H1 (cell line): ENCODE measurements around the gene MAP4K4. TPM values are rescaled to one million over a fixed set of nuclear protein-coding genes. Genes with fewer than 3 reads are reported as not detected.
A peak's percentile ranks its signal among the peaks of the same experiment; 100 is the strongest.

Experiments
- CTCF ChIA-PET: fragments of 300-600 bp; sonication (Branson Sonifier 250); formaldehyde crosslinking; loops from one replicate; lab custom pipeline; 2021; ENCODE audit not compliant: partially characterized antibody; lab: Charles Lee
- POLR2A ChIA-PET: fragments of 300-600 bp; sonication (Branson Sonifier 250); formaldehyde crosslinking; loops from one replicate; lab custom pipeline; 2021; ENCODE audit warnings: inconsistent platforms; ENCODE audit not compliant: partially characterized antibody; lab: Charles Lee
- DNase-seq, 2 experiments: peaks; one replicate each; pipeline versions ENCODE4 v3.0.0 to v3.0.0-alpha.2; 2010 to 2022; ENCODE audit warnings: low spot score in 2 of 2, low read depth in 1 of 2, mixed read lengths in 1 of 2
- FAIRE-seq: peaks from 2 replicates; lab custom pipeline; 2011; peaks lifted over from hg19 to GRCh38; lab: Jason Lieb, UNC
- H2AFZ ChIP-seq: 2 replicates; pipeline ENCODE4 v1.8.1; 2012; ENCODE audit warnings: low read length, inconsistent platforms
- H2AK5ac ChIP-seq: 2 replicates; pipeline ENCODE4 v1.6.1; 2013; ENCODE audit warnings: low read depth, low read length
- H2BK120ac ChIP-seq: replicated peaks from 2 replicates; pipeline ENCODE3; 2013; ENCODE audit warnings: low read depth, low read length, inconsistent platforms
- H2BK12ac ChIP-seq: 2 replicates; pipeline ENCODE4 v1.6.1; 2013; ENCODE audit warnings: low read depth, low read length
- H2BK15ac ChIP-seq: 2 replicates; pipeline ENCODE4 v1.6.1; 2013; ENCODE audit warnings: low read length
- H2BK20ac ChIP-seq: 2 replicates; pipeline ENCODE4 v1.6.1; 2013; ENCODE audit warnings: low read length
- H2BK5ac ChIP-seq: 2 replicates; pipeline ENCODE4 v1.6.1; 2013; ENCODE audit warnings: low read depth, low read length
- H3K14ac ChIP-seq: 2 replicates; pipeline ENCODE4 v1.6.1; 2013; ENCODE audit warnings: inconsistent platforms; ENCODE audit not compliant: insufficient read length
- H3K18ac ChIP-seq: 2 replicates; pipeline ENCODE4 v1.6.1; 2013; ENCODE audit warnings: low read length; ENCODE audit errors: extremely low read depth
- H3K23ac ChIP-seq: 2 replicates; pipeline ENCODE4 v1.6.1; 2013; ENCODE audit warnings: inconsistent platforms; ENCODE audit not compliant: insufficient read length
- H3K23me2 ChIP-seq: 2 replicates; pipeline ENCODE4 v1.6.1; 2013; ENCODE audit warnings: low read depth, low read length
- H3K27ac ChIP-seq: 2 replicates; pipeline ENCODE4 v1.6.1; 2011; ENCODE audit warnings: low read depth, low read length, inconsistent platforms
- H3K27me3 ChIP-seq, 4 experiments: replicated peaks in 1 of 4; 1 replicate in 1 of 4; 2 replicates in 3 of 4; pipeline versions ENCODE4 v1.6.1 to v1.8.1; 2011 to 2013; ENCODE audit warnings: low read length in 3 of 4, mild to moderate bottlenecking in 3 of 4, inconsistent platforms in 2 of 4, mixed read lengths in 2 of 4, moderate library complexity in 1 of 4; ENCODE audit not compliant: control insufficient read depth in 3 of 4, insufficient read depth in 3 of 4; ENCODE audit errors: extremely low read depth in 1 of 4
- H3K36me3 ChIP-seq, 4 experiments: 2 replicates each; pipeline versions ENCODE4 v1.6.1 to v1.8.1; 2011 to 2013; ENCODE audit warnings: mild to moderate bottlenecking in 4 of 4, low read length in 3 of 4, moderate library complexity in 2 of 4, control low read depth in 1 of 4, inconsistent platforms in 1 of 4; ENCODE audit not compliant: insufficient read depth in 4 of 4, control insufficient read depth in 2 of 4
- H3K4ac ChIP-seq: replicated peaks from 2 replicates; pipeline ENCODE3; 2013; ENCODE audit warnings: low read length, low read depth, mixed read lengths, inconsistent platforms; ENCODE audit not compliant: insufficient read length
- H3K4me1 ChIP-seq, 4 experiments: replicated peaks in 1 of 4; 1 replicate in 1 of 4; 2 replicates in 3 of 4; pipeline versions ENCODE4 v1.6.1 to v1.8.1; 2011 to 2013; ENCODE audit warnings: low read length in 3 of 4, inconsistent platforms in 2 of 4, mixed read lengths in 1 of 4; ENCODE audit not compliant: insufficient read depth in 4 of 4, control insufficient read depth in 3 of 4
- H3K4me2 ChIP-seq, 2 experiments: 2 replicates each; pipeline versions ENCODE4 v1.6.1 to v1.8.1; 2011 to 2013; ENCODE audit warnings: low read depth in 2 of 2, low read length in 2 of 2, control low read depth in 1 of 2, inconsistent platforms in 1 of 2, mild to moderate bottlenecking in 1 of 2; ENCODE audit not compliant: insufficient read depth in 1 of 2
- H3K4me3 ChIP-seq, 4 experiments: fragments of 200-600, 300-600 bp in 1 of 4; sonication (generic), shearing (Covaris generic), sonication (Bioruptor Twin) in 1 of 4; 2 replicates each; pipeline versions ENCODE4 v1.5.1 to v1.8.1; 2011 to 2016; ENCODE audit warnings: low read length in 4 of 4, low read depth in 3 of 4, control low read depth in 2 of 4, inconsistent platforms in 2 of 4, mild to moderate bottlenecking in 2 of 4, mixed read lengths in 1 of 4, moderate library complexity in 1 of 4; ENCODE audit not compliant: insufficient read depth in 2 of 4; ENCODE audit errors: extremely low read depth in 1 of 4
- H3K56ac ChIP-seq: replicated peaks from 2 replicates; pipeline ENCODE3; 2013; ENCODE audit warnings: low read depth, mild to moderate bottlenecking, mixed read lengths, low read length, inconsistent platforms; ENCODE audit not compliant: insufficient read length
- H3K79me1 ChIP-seq: 2 replicates; pipeline ENCODE4 v1.6.1; 2013; ENCODE audit warnings: low read depth, low read length, control low read depth
- H3K79me2 ChIP-seq, 2 experiments: 2 replicates each; pipeline versions ENCODE4 v1.6.1 to v1.8.1; 2012 to 2013; ENCODE audit warnings: low read length in 2 of 2, mild to moderate bottlenecking in 2 of 2, inconsistent platforms in 1 of 2; ENCODE audit not compliant: insufficient read depth in 2 of 2, control insufficient read depth in 1 of 2
- H3K9ac ChIP-seq, 4 experiments: replicated peaks in 1 of 4; 1 replicate in 1 of 4; 2 replicates in 3 of 4; pipeline versions ENCODE4 v1.6.1 to v1.8.1; 2011 to 2013; ENCODE audit warnings: low read depth in 3 of 4, low read length in 3 of 4, control low read depth in 2 of 4, mild to moderate bottlenecking in 2 of 4, moderate library complexity in 2 of 4, inconsistent platforms in 1 of 4; ENCODE audit errors: extremely low read depth in 1 of 4
- H3K9me3 ChIP-seq, 2 experiments: 2 replicates each; pipeline versions ENCODE4 v1.6.1 to v1.8.1; 2012 to 2013; ENCODE audit warnings: mild to moderate bottlenecking in 2 of 2, moderate library complexity in 2 of 2, control low read depth in 1 of 2, inconsistent platforms in 1 of 2, low read depth in 1 of 2, low read length in 1 of 2, mixed read lengths in 1 of 2; ENCODE audit not compliant: insufficient read depth in 2 of 2
- H4K20me1 ChIP-seq, 2 experiments: replicated peaks in 1 of 2; 2 replicates each; pipeline versions ENCODE3 to v1.8.1; 2011 to 2013; ENCODE audit warnings: inconsistent platforms in 2 of 2, low read length in 2 of 2, mild to moderate bottlenecking in 1 of 2; ENCODE audit not compliant: insufficient read depth in 2 of 2, control insufficient read depth in 1 of 2
- H4K5ac ChIP-seq: 2 replicates; pipeline ENCODE4 v1.6.1; 2013; ENCODE audit warnings: low read length, low read depth, mixed read lengths, inconsistent platforms; ENCODE audit not compliant: insufficient read length
- H4K8ac ChIP-seq: 2 replicates; pipeline ENCODE4 v1.8.0; 2013; ENCODE audit warnings: mild to moderate bottlenecking, moderate library complexity, low read length, inconsistent platforms; ENCODE audit not compliant: insufficient read depth; ENCODE audit errors: extremely low read depth
- H4K91ac ChIP-seq: replicated peaks from 2 replicates; pipeline ENCODE3; 2013; ENCODE audit warnings: low read length, mixed read lengths, inconsistent platforms; ENCODE audit not compliant: insufficient read length
- ASH2L ChIP-seq: fragments of 200-600, 300-600 bp; sonication (generic); IDR thresholded peaks from one replicate; pipeline ENCODE4 v1.7.1; 2017; ENCODE audit warnings: low read length
- BCL11A ChIP-seq, 2 experiments: IDR thresholded peaks; one replicate each; pipeline ENCODE4 v1.6.1; 2011; ENCODE audit warnings: low read depth in 2 of 2, low read length in 2 of 2, mild to moderate bottlenecking in 2 of 2
- CBX8 ChIP-seq: fragments of 300-800, 300-1000 bp; sonication (generic); IDR thresholded peaks from 2 replicates; pipeline ENCODE4 v1.7.1; 2016; ENCODE audit warnings: low read depth, low read length, borderline replicate concordance
- CHD2 ChIP-seq: IDR thresholded peaks from 2 replicates; pipeline ENCODE4 v1.6.1; 2012; ENCODE audit warnings: low read length, improper control_type of control experiment
- E2F6 ChIP-seq: IDR thresholded peaks from 2 replicates; pipeline ENCODE4 v1.6.1; 2012; ENCODE audit warnings: inconsistent platforms
- HDAC2 ChIP-seq, 2 experiments: fragments of 300-600 bp in 1 of 2; sonication (generic) in 1 of 2; IDR thresholded peaks; 2 replicates each; pipeline ENCODE4 v1.6.1; 2011 to 2012; ENCODE audit warnings: low read depth in 2 of 2, low read length in 2 of 2, mild to moderate bottlenecking in 2 of 2, moderate library complexity in 2 of 2, borderline replicate concordance in 1 of 2, inconsistent platforms in 1 of 2
- MAFK ChIP-seq: IDR thresholded peaks from 2 replicates; pipeline ENCODE4 v1.6.1; 2012; ENCODE audit warnings: low read depth, mild to moderate bottlenecking, improper control_type of control experiment, low read length
- POLR2A ChIP-seq, 2 experiments: IDR thresholded peaks; 1 replicate in 1 of 2; 2 replicates in 1 of 2; pipeline ENCODE4 v1.6.1; 2011; ENCODE audit warnings: low read depth in 2 of 2, low read length in 2 of 2, mild to moderate bottlenecking in 2 of 2; ENCODE audit errors: control extremely low read depth in 1 of 2
- RBBP5 ChIP-seq: IDR thresholded peaks from 2 replicates; pipeline ENCODE4 v1.7.1; 2012; ENCODE audit warnings: low read depth, mild to moderate bottlenecking, inconsistent platforms, low read length, moderate library complexity, borderline replicate concordance
- SIN3A ChIP-seq, 2 experiments: IDR thresholded peaks in 1 of 2; conservative IDR thresholded peaks in 1 of 2; 2 replicates each; pipeline ENCODE4 v1.6.1; 2011 to 2012; ENCODE audit warnings: low read length in 2 of 2, improper control_type of control experiment in 1 of 2, low read depth in 1 of 2, mild to moderate bottlenecking in 1 of 2
- SP1 ChIP-seq: IDR thresholded peaks from 2 replicates; pipeline ENCODE4 v1.6.1; 2011; ENCODE audit warnings: low read depth, low read length
- TCF12 ChIP-seq: IDR thresholded peaks from 2 replicates; pipeline ENCODE4 v1.6.1; 2011; ENCODE audit warnings: low read depth, mild to moderate bottlenecking, low read length
- YY1 ChIP-seq: IDR thresholded peaks from 2 replicates; pipeline ENCODE4 v1.6.1; 2011; ENCODE audit warnings: low read depth, mild to moderate bottlenecking, low read length
- polyA plus RNA-seq, 7 experiments: library from polyadenylated mRNA; depleted of rRNA in 3 of 7; stranded (reverse) in 5 of 7; unstranded in 2 of 7; fragments of >200 nt in 5 of 7; fragments of 200-250 nt in 2 of 7; gene quantifications; 1 replicate in 5 of 7; 2 replicates in 1 of 7; 4 replicates in 1 of 7; pipeline versions ENCODE4 v1.2.1 to v1.2.3, GENCODE V29; 2011 to 2013; ENCODE audit warnings: missing spikeins in 2 of 7, mixed read lengths in 2 of 7
- total RNA-seq: library from RNA; stranded (reverse); fragmentation: NEBNext Ultra II Directional; extraction: Animal tissue kit (Norgen Biotek cat#: 25700); gene quantifications from 2 replicates; pipeline ENCODE4 v1.2.1, GENCODE V29; 2021

MAP4K4 gene
- total and polyA plus RNA-seq, 2 of the 8 experiments (the other 6 are each of a cell fraction or from before 2014, with no cell fraction given), result 53.2 to 138 TPM

GRCh38 chr2:101809698-101810097, 112.2 kb downstream of the MAP4K4 start:
- no peak overlapping the region for H3K4me3 ChIP-seq
- H3K18ac ChIP-seq, result no peak overlapping the region; the same call in 1 of the 2 replicates
- no peak overlapping the region for H2BK12ac ChIP-seq
- H3K79me1 ChIP-seq, result peaks cover 7% of the 10 kb centered on the region
- H3K27ac ChIP-seq, result no peak overlapping the region
- no peak overlapping the region for H3K9ac ChIP-seq
- no peak overlapping the region for H3K14ac ChIP-seq
- no peak for FAIRE-seq
- H2AFZ ChIP-seq, result no peak overlapping the region
- peak overlapping the region; percentile 79 for H3K4ac ChIP-seq
- H3K36me3 ChIP-seq, result no peaks in the 10 kb centered on the region
- H2AK5ac ChIP-seq, result no peak overlapping the region
- H3K4me2 ChIP-seq, result no peak overlapping the region
- peak overlapping the region; percentile 61 for H4K91ac ChIP-seq
- POLR2A ChIA-PET, result no interaction called here
- H2BK15ac ChIP-seq, result no peak overlapping the region
- H4K20me1 ChIP-seq, result peaks cover 0 to 2% of the 10 kb centered on the region in 2 experiments
- H3K79me2 ChIP-seq, result peaks cover 7 to 93% of the 10 kb centered on the region in 2 experiments; a peak in 3 of 4 replicates
- CTCF ChIA-PET, result interaction anchor here (3.8 kb wide), 1 partner anchor 13 kb away, joined by 20 read pairs; no protein-coding TSS in a partner anchor
- no peak overlapping the region for H2BK20ac ChIP-seq
- H3K56ac ChIP-seq, result no peak overlapping the region
- no peak overlapping the region for H4K8ac ChIP-seq
- no peak overlapping the region; the same call in 1 of the 2 replicates for H2BK5ac ChIP-seq
- no peak for DNase-seq
- no peak overlapping the region for H2BK120ac ChIP-seq
- H4K5ac ChIP-seq, result no peak overlapping the region
- H3K23ac ChIP-seq, result no peak overlapping the region
- peaks cover 3% of the 10 kb centered on the region; the same call in 1 of the 2 replicates for H3K23me2 ChIP-seq
- H3K4me1 ChIP-seq, result peaks cover 4 to 19% (median 17%) of the 10 kb centered on the region in 4 experiments
- H3K27me3 ChIP-seq, result no peaks in the 10 kb centered on the region
- TF ChIP-seq YY1 (no peak), SIN3A (conservative IDR thresholded peaks at IDR 0.05 in 1 of 2, IDR thresholded peaks at IDR 0.05 in 1 of 2; ENCODE audit: low read depth in 1 of 2, low read length in 2 of 2) (no peak), CHD2 (no peak), TCF12 (no peak), E2F6 (no peak), HDAC2 (IDR thresholded peaks at IDR 0.05; ENCODE audit: borderline replicate concordance in 1 of 2, low read depth in 2 of 2, low read length in 2 of 2) (no peak), SP1 (no peak), BCL11A (IDR thresholded peaks at IDR 0.05; ENCODE audit: low read depth in 2 of 2, low read length in 2 of 2) (no peak), MAFK (no peak), ASH2L (no peak), CBX8 (no peak), RBBP5 (no peak), POLR2A (IDR thresholded peaks at IDR 0.05; ENCODE audit: control extremely low read depth in 1 of 2, low read depth in 2 of 2, low read length in 2 of 2) (no peak)
- TF ChIP-seq, all 59 proteins: peak for 0
- no peaks in the 10 kb centered on the region for H3K9me3 ChIP-seq
